ENCODE measurements around the gene GRAMD1B.

GRAMD1B gene

GRCh38 chr11:123551079-123551478, 121.0 kb downstream of the GRAMD1B start:
- Histone ChIP-seq H3K4me3 (ENCODE audit: low read depth in 1 of 2, low read length in 2 of 2) (no peak overlapping the region), H3K27ac (ENCODE audit: low read depth, low read length) (no peak overlapping the region), H3K4me1 (ENCODE audit: insufficient read depth, low read length) (no peaks in the 10 kb centered on the region), H3K9me3 (ENCODE audit: low read length) (no peaks in the 10 kb centered on the region), H3K27me3 (ENCODE audit: control insufficient read depth in 1 of 2, insufficient read depth in 2 of 2, low read length in 2 of 2) (no peaks in the 10 kb centered on the region), H3K9ac (ENCODE audit: low read length) (no peak overlapping the region), H3K36me3 (ENCODE audit: insufficient read depth, low read length) (no peaks in the 10 kb centered on the region)

DNA sequence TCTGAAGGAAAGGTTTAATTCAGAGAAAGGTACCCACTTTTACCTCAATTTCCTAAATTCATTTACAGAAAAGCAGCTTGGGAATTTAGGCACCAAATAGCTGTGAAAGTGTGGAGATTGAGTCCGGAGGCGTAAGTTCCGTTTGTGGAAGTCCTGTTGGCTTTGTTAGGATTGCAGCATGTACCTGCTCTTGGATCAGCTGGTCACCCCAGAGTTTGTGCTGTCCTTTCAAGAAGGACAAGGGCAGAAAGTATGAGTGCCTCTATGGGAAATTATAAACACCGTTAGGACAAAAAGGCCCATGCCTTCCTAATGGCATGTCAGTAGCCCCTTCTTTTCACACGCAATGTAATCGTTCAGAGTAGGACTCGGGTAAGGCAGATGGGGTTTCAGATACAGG, 126.6 kb downstream of the GRAMD1B start:
- Histone ChIP-seq H3K27ac (ENCODE audit: low read depth, low read length) (no peak overlapping the region), H3K9me3 (ENCODE audit: low read length) (no peaks in the 10 kb centered on the region), H3K36me3 (ENCODE audit: insufficient read depth, low read length) (no peaks in the 10 kb centered on the region), H3K27me3 (ENCODE audit: control insufficient read depth in 1 of 2, insufficient read depth in 2 of 2, low read length in 2 of 2) (no peaks in the 10 kb centered on the region), H3K9ac (ENCODE audit: low read length) (no peak overlapping the region), H3K4me3 (ENCODE audit: low read depth in 1 of 2, low read length in 2 of 2) (no peak overlapping the region), H3K4me1 (ENCODE audit: insufficient read depth, low read length) (peaks cover 18% of the 10 kb centered on the region)

DNA sequence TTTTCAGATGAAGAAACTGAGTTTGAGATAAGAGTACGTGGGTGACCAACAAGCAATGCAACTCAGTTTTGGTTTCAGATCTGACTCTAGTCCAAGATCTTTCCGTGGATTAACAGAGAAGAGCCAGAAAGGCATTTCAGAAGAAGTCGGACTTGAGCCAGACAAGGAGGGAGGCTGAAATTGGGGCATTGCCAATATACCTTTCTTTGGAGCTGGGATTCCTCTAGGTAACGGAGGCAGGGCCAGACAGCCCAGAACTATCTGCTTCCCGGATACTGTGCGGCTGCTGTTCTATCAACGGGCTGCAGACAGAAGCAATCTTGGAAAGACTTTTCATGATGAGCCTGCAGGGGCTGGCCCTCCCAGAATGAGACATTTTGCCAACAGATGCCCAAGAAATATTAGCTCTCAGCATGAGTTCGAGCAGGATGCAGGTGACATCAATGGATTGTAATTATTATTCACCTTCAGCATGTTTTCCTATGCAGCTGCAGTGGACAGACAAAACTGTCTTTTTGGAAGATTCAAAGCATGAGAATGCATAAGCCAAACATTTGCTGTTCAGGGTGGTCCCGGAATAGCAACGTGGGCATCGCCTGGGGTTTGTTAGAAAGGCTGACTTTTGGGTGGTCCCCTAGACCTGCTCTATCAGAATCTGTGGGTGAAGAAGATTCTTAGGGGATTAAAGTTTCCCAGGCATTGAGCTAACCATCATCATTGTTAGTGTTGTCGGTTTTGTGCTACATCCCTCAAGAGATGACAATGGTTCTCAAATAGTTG, 128.7 kb downstream of the GRAMD1B start:
- Histone ChIP-seq H3K4me1 (ENCODE audit: insufficient read depth, low read length) (peaks cover 20% of the 10 kb centered on the region), H3K9ac (ENCODE audit: low read length) (no peak overlapping the region), H3K4me3 (ENCODE audit: low read depth in 1 of 2, low read length in 2 of 2) (no peak overlapping the region), H3K27me3 (ENCODE audit: control insufficient read depth in 1 of 2, insufficient read depth in 2 of 2, low read length in 2 of 2) (no peaks in the 10 kb centered on the region), H3K36me3 (ENCODE audit: insufficient read depth, low read length) (no peaks in the 10 kb centered on the region), H3K27ac (ENCODE audit: low read depth, low read length) (no peak overlapping the region), H3K9me3 (ENCODE audit: low read length) (no peaks in the 10 kb centered on the region)

DNA sequence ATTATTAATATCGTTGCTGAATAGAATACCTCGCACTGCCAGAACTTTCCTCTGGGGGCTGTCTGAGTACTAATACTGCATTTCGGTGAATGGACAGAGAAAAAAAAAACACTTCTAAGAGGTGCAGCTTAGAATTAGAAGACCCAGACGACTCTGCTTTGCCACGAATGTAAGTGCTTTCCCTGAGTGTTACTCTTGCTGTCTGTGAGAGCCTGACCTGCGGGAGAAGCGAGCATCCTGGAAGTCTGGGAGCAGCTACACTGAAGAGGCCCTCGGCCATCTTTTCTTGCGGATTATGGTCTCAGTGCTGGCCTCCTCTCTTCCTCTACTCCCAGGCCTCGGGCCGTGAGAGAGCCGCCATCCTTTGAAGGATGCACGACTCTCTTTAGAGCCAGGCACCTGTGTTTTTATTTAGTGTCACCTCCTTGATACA, 129.5 kb downstream of the GRAMD1B start:
- peaks cover 20% of the 10 kb centered on the region for H3K4me1 ChIP-seq (ENCODE audit: insufficient read depth, low read length)
- H3K27me3 ChIP-seq (ENCODE audit: control insufficient read depth in 1 of 2, insufficient read depth in 2 of 2, low read length in 2 of 2): no peaks in the 10 kb centered on the region
- peak overlapping the region; percentile 47 for H3K9ac ChIP-seq (ENCODE audit: low read length)
- no peak overlapping the region for H3K27ac ChIP-seq (ENCODE audit: low read depth, low read length)
- no peaks in the 10 kb centered on the region for H3K9me3 ChIP-seq (ENCODE audit: low read length)
- H3K4me3 ChIP-seq (ENCODE audit: low read depth in 1 of 2, low read length in 2 of 2): peak overlapping the region; percentile 30 to 54
- no peaks in the 10 kb centered on the region for H3K36me3 ChIP-seq (ENCODE audit: insufficient read depth, low read length)

- Histone ChIP-seq H3K4me3 (ENCODE audit: low read depth in 1 of 2, low read length in 2 of 2) (peak overlapping the region; percentile 30 to 54), H3K27me3 (ENCODE audit: control insufficient read depth in 1 of 2, insufficient read depth in 2 of 2, low read length in 2 of 2) (no peaks in the 10 kb centered on the region), H3K9me3 (ENCODE audit: low read length) (no peaks in the 10 kb centered on the region), H3K36me3 (ENCODE audit: insufficient read depth, low read length) (no peaks in the 10 kb centered on the region), H3K27ac (ENCODE audit: low read depth, low read length) (no peak overlapping the region), H3K9ac (ENCODE audit: low read length) (peak overlapping the region; percentile 47), H3K4me1 (ENCODE audit: insufficient read depth, low read length) (peaks cover 20% of the 10 kb centered on the region)
Measured at GRCh38 chr11:123560006-123560405, 129.9 kb downstream of the GRAMD1B start.

DNA sequence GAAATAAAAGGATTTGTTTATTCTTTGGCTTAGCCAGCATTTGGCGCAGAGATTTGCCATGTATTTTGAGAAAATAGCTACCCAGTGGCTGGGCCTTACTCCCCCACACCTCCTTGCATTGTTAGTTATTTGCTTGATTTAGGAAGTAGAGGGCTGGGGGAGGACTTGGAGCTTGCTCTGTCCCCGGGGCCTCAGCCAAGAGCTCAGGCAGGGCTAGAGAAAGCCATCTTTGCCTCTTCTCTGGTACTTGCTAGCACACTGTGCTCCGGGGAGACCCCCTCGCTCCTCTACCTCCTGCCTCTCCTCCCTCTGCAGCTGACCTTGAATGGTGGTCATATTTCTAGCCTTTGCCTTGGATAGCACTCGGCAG, 131.3 kb downstream of the GRAMD1B start:
- no peak overlapping the region for H3K4me3 ChIP-seq (ENCODE audit: low read depth in 1 of 2, low read length in 2 of 2)
- H3K27ac ChIP-seq (ENCODE audit: low read depth, low read length): no peak overlapping the region
- peaks cover 20% of the 10 kb centered on the region for H3K4me1 ChIP-seq (ENCODE audit: insufficient read depth, low read length)
- no peaks in the 10 kb centered on the region for H3K9me3 ChIP-seq (ENCODE audit: low read length)
- no peaks in the 10 kb centered on the region for H3K36me3 ChIP-seq (ENCODE audit: insufficient read depth, low read length)
- H3K9ac ChIP-seq (ENCODE audit: low read length): no peak overlapping the region
- H3K27me3 ChIP-seq (ENCODE audit: control insufficient read depth in 1 of 2, insufficient read depth in 2 of 2, low read length in 2 of 2): no peaks in the 10 kb centered on the region

GRCh38 chr11:123562158-123562557, 132.1 kb downstream of the GRAMD1B start:
- Histone ChIP-seq H3K9ac (ENCODE audit: low read length) (no peak overlapping the region), H3K4me3 (ENCODE audit: low read depth in 1 of 2, low read length in 2 of 2) (no peak overlapping the region), H3K27me3 (ENCODE audit: control insufficient read depth in 1 of 2, insufficient read depth in 2 of 2, low read length in 2 of 2) (no peaks in the 10 kb centered on the region), H3K4me1 (ENCODE audit: insufficient read depth, low read length) (peaks cover 20% of the 10 kb centered on the region), H3K9me3 (ENCODE audit: low read length) (no peaks in the 10 kb centered on the region), H3K36me3 (ENCODE audit: insufficient read depth, low read length) (no peaks in the 10 kb centered on the region), H3K27ac (ENCODE audit: low read depth, low read length) (no peak overlapping the region)

- Histone ChIP-seq H3K9me3 (ENCODE audit: low read length) (no peaks in the 10 kb centered on the region), H3K4me3 (ENCODE audit: low read depth in 1 of 2, low read length in 2 of 2) (no peak overlapping the region), H3K27ac (ENCODE audit: low read depth, low read length) (no peak overlapping the region), H3K27me3 (ENCODE audit: control insufficient read depth in 1 of 2, insufficient read depth in 2 of 2, low read length in 2 of 2) (no peaks in the 10 kb centered on the region), H3K36me3 (ENCODE audit: insufficient read depth, low read length) (no peaks in the 10 kb centered on the region), H3K4me1 (ENCODE audit: insufficient read depth, low read length) (peaks cover 20% of the 10 kb centered on the region), H3K9ac (ENCODE audit: low read length) (no peak overlapping the region)
Measured at GRCh38 chr11:123562829-123563228, 132.8 kb downstream of the GRAMD1B start.

- Histone ChIP-seq H3K4me3 (ENCODE audit: low read depth in 1 of 2, low read length in 2 of 2) (no peak overlapping the region), H3K4me1 (ENCODE audit: insufficient read depth, low read length) (peaks cover 20% of the 10 kb centered on the region), H3K9me3 (ENCODE audit: low read length) (no peaks in the 10 kb centered on the region), H3K27me3 (ENCODE audit: control insufficient read depth in 1 of 2, insufficient read depth in 2 of 2, low read length in 2 of 2) (no peaks in the 10 kb centered on the region), H3K36me3 (ENCODE audit: insufficient read depth, low read length) (no peaks in the 10 kb centered on the region), H3K9ac (ENCODE audit: low read length) (no peak overlapping the region), H3K27ac (ENCODE audit: low read depth, low read length) (no peak overlapping the region)
Measured at GRCh38 chr11:123564221-123564620, 134.2 kb downstream of the GRAMD1B start.

DNA sequence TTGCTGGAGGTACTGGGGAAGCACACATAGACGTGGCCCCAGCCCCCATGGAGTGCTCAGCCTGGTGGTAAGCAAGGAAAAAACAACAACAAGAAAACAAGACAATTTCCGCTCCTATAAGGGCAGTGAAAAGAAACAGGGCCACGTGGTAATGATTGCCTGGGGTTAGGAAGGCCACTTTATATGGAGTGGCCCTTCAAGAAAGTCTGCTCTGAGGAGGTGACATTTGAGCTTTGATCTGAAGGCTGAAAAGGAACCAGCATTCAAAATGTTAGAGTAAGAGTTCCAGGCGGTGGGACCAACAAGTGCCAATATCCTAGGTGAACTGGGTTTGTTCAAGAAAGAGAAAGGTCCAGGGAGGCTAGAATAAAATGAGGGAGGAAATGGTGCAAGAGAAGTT, 136.8 kb downstream of the GRAMD1B start:
- Histone ChIP-seq H3K36me3 (ENCODE audit: insufficient read depth, low read length) (no peaks in the 10 kb centered on the region), H3K27ac (ENCODE audit: low read depth, low read length) (no peak overlapping the region), H3K27me3 (ENCODE audit: control insufficient read depth in 1 of 2, insufficient read depth in 2 of 2, low read length in 2 of 2) (no peaks in the 10 kb centered on the region), H3K9me3 (ENCODE audit: low read length) (no peaks in the 10 kb centered on the region), H3K4me3 (ENCODE audit: low read depth in 1 of 2, low read length in 2 of 2) (no peak overlapping the region), H3K9ac (ENCODE audit: low read length) (no peak overlapping the region), H3K4me1 (ENCODE audit: insufficient read depth, low read length) (no peaks in the 10 kb centered on the region)

DNA sequence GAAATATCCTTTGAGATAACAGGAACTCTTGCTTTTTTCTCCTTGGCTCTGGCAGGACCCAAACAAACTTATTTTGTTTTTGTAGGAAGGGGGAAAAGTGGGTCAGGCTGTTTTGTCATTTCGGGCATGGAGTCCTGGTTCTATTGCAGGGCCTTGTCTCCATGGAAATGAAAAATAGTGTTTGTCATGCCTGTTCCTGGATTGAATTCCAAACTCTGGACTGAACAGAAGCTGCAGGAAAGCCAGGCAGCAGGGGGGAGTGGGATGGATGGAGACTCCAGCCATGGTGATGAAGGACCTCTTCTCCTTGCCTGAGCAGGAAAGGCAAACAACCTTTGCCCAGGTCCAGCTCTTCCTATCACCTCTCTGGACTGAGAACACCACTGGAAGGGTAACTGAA, 137.4 kb downstream of the GRAMD1B start:
- Histone ChIP-seq H3K9me3 (ENCODE audit: low read length) (no peaks in the 10 kb centered on the region), H3K36me3 (ENCODE audit: insufficient read depth, low read length) (no peaks in the 10 kb centered on the region), H3K4me3 (ENCODE audit: low read depth in 1 of 2, low read length in 2 of 2) (no peak overlapping the region), H3K4me1 (ENCODE audit: insufficient read depth, low read length) (no peaks in the 10 kb centered on the region), H3K27me3 (ENCODE audit: control insufficient read depth in 1 of 2, insufficient read depth in 2 of 2, low read length in 2 of 2) (no peaks in the 10 kb centered on the region), H3K27ac (ENCODE audit: low read depth, low read length) (no peak overlapping the region), H3K9ac (ENCODE audit: low read length) (no peak overlapping the region)

DNA sequence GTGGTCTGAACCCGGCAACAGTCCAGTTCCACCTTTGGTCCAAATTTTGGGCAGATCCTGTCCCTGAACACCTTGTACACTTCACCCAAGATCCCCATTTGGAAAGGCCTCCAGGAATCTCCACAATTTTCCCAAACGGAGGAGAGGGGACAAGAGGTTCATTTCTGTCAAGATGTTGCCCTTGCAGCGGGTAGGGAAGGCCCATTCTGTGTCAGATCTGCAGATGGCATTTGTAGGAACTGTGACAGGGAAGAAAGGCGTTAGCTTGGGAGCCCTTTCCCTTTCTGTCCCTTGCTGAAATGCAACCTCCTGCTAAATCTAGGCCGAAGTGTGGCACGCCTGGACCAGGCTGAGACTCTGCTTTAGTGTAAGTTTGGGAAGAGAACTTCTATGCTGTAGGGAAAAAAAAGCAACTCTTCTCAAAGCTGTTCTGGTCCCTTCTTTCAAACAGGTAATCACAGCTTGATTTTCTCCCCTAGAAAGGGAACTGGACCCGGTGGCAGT, 138.3 kb downstream of the GRAMD1B start:
- Histone ChIP-seq H3K9ac (ENCODE audit: low read length) (no peak overlapping the region), H3K27ac (ENCODE audit: low read depth, low read length) (no peak overlapping the region), H3K9me3 (ENCODE audit: low read length) (no peaks in the 10 kb centered on the region), H3K36me3 (ENCODE audit: insufficient read depth, low read length) (no peaks in the 10 kb centered on the region), H3K4me1 (ENCODE audit: insufficient read depth, low read length) (no peaks in the 10 kb centered on the region), H3K27me3 (ENCODE audit: control insufficient read depth in 1 of 2, insufficient read depth in 2 of 2, low read length in 2 of 2) (no peaks in the 10 kb centered on the region), H3K4me3 (ENCODE audit: low read depth in 1 of 2, low read length in 2 of 2) (no peak overlapping the region)
